ENCODE results near the gene MYL9. TPM values are rescaled to one million over a fixed set of nuclear protein-coding genes. Genes with fewer than 3 reads are reported as not detected.

The MYL9 gene
- total RNA-seq, 3 donors from 2014 or later (not counting 1 experiment from before 2014, with no cell fraction given), result 2.7 to 13.5 (median 2.7) TPM

- Histone ChIP-seq H3K36me3 (ENCODE audit: control insufficient read depth, insufficient read depth, low read length) (no peaks in the 10 kb centered on the region), H3K4me3 (ENCODE audit: low read length) (no peak overlapping the region), H3K27ac (ENCODE audit: low read length) (peak overlapping the region; percentile 71), H3K9me3 (ENCODE audit: control insufficient read depth, insufficient read depth, low read length) (peaks cover 26% of the 10 kb centered on the region), H3K4me1 (ENCODE audit: control insufficient read depth, insufficient read depth, low read length) (peaks cover 16% of the 10 kb centered on the region), H3K27me3 (ENCODE audit: control insufficient read depth, insufficient read depth, low read length) (no peaks in the 10 kb centered on the region)
- no peak for TF ChIP-seq CTCF (IDR thresholded peaks at IDR 0.05)
- H3K9me3 Mint-ChIP-seq, result peaks cover 3 to 8% of the 10 kb centered on the region in 2 donors
- no peak overlapping the region for H3K4me3 Mint-ChIP-seq
- H3K27me3 Mint-ChIP-seq (ENCODE audit: low read depth in 2 of 2), result no peaks in the 10 kb centered on the region
- intact Hi-C loops (cut with micrococcal nuclease), result loop anchor here (10.0 kb wide), 1 partner anchor 369 kb away; no protein-coding TSS in a partner anchor
- 100% methylated on average over 2 of the region's 3 CpGs for WGBS (ENCODE audit: insufficient coverage)
- H3K36me3 Mint-ChIP-seq, result no peaks in the 10 kb centered on the region
- ATAC-seq, result no peak
- peaks cover 19 to 20% of the 10 kb centered on the region in 2 donors for H3K4me1 Mint-ChIP-seq
- no peak for DNase-seq
- H3K27ac Mint-ChIP-seq, result peak overlapping the region; percentile 86 to 90
These were observed 24.2 kb downstream of the MYL9 start for GRCh38 chr20:36565520-36565919.

DNA sequence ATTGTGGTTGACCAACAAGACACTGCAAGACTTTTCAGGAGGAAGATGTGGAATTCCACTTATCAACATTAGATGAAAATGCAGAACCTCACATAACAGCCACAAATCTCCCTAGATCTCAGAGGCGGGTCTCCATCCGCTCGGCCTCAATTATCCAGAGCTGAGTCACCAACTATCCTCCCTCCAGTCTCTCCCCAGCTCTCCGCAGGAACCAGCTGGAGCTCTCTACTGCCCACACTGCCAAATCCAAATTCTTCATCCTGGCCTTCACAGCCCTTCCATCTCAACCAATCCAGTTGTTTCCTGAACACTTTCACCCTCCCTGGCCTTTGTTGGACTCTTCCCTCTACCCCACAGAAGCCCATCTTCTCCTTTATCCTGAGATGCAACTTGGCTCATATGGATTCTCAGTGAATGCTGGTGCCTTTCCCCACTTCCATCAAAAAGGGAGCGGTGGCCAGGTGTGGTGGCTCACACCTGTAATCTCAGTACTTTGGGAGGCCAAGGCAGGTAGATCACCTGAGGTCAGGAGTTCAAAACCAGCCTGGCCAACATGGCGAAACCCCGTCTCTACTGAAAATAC lies 28.6 kb downstream of the MYL9 start:
- no peak for DNase-seq
- Mint-ChIP-seq H3K4me3 (no peak overlapping the region), H3K4me1 (peaks cover 19 to 22% of the 10 kb centered on the region in 2 donors), H3K36me3 (no peaks in the 10 kb centered on the region), H3K27me3 (ENCODE audit: low read depth in 2 of 2) (no peaks in the 10 kb centered on the region), H3K9me3 (no peaks in the 10 kb centered on the region), H3K27ac (peak overlapping the region in 1 of 2 donors; percentile 19)
- no peak for ATAC-seq
- WGBS (ENCODE audit: insufficient coverage), result 94% methylated on average over 7 of the region's 7 CpGs
- Histone ChIP-seq H3K36me3 (ENCODE audit: control insufficient read depth, insufficient read depth, low read length) (no peaks in the 10 kb centered on the region), H3K4me1 (ENCODE audit: control insufficient read depth, insufficient read depth, low read length) (peaks cover 19% of the 10 kb centered on the region), H3K27ac (ENCODE audit: low read length) (no peak overlapping the region), H3K9me3 (ENCODE audit: control insufficient read depth, insufficient read depth, low read length) (peaks cover 12% of the 10 kb centered on the region), H3K27me3 (ENCODE audit: control insufficient read depth, insufficient read depth, low read length) (no peaks in the 10 kb centered on the region), H3K4me3 (ENCODE audit: low read length) (no peak overlapping the region)
- no peak for TF ChIP-seq CTCF (IDR thresholded peaks at IDR 0.05)
- intact Hi-C loops (cut with micrococcal nuclease), result loop anchor here (5.0 to 10.0 kb wide), 2 partner anchors 77 to 365 kb away; partner anchors contain the start of gene SLA2

DNA sequence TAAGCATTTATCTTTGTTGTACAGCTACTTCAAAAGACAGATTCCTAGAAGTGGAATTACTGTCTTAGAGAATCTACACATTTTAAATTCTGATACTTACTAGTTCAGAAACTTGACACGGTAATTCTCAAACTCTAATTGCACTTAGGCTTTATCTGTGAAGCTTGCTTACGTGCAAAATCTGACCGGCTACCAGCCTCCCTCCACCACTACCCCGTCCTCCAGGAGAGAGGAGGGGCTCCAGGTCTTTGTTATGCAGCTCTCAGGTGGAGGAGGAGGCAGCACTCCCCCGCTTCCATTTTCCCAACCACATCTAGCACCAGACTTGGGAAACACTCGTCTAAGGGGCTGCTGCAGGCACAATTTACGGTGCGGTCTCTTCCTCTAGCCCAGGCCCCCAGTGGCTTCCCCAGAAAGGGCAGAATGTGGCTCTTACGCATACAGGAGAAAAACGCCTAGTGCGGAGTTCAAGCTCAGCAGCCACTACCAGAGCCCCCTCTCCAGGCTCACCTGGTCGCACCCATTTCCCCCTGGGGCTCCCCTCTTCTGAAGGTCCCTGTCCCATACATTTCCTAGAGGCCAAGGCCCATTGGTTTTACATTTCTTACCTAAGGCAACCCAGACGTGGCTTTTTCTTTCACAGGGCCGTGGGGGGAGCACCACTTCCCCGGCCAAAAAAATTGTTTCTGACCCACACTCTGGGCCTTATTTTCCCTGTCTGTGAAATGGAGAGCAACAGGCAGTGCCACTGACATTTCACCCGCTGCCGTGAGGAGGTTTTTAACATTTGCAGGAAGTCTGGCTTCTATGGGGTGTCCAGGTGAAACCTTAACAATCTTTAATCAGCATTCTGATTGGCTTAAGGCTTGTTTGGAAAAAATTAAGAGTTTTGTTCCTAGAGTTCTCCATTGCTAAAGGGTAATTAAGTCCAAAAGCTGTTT lies 30.5 kb downstream of the MYL9 start:
- no peak for ATAC-seq
- intact Hi-C loops (cut with micrococcal nuclease), result loop anchor here (1.0 to 5.0 kb wide), 2 partner anchors 33 to 75 kb away; partner anchors contain the start of genes RAB5IF and SLA2
- no peaks in the 10 kb centered on the region for H3K9me3 Mint-ChIP-seq
- peak in 1 of 2 donors; percentile 39 for DNase-seq
- H3K27ac ChIP-seq (ENCODE audit: low read length), result peak overlapping the region; percentile 98
- H3K36me3 Mint-ChIP-seq, result no peaks in the 10 kb centered on the region
- H3K4me1 Mint-ChIP-seq, result peaks cover 28 to 31% of the 10 kb centered on the region in 2 donors
- no peak overlapping the region for H3K4me3 ChIP-seq (ENCODE audit: low read length)
- WGBS (ENCODE audit: insufficient coverage), result 55% methylated on average over 17 of the region's 17 CpGs
- H3K27me3 Mint-ChIP-seq (ENCODE audit: low read depth in 2 of 2), result no peaks in the 10 kb centered on the region
- H3K27me3 ChIP-seq (ENCODE audit: control insufficient read depth, insufficient read depth, low read length), result no peaks in the 10 kb centered on the region
- no peaks in the 10 kb centered on the region for H3K36me3 ChIP-seq (ENCODE audit: control insufficient read depth, insufficient read depth, low read length)
- H3K9me3 ChIP-seq (ENCODE audit: control insufficient read depth, insufficient read depth, low read length), result no peaks in the 10 kb centered on the region
- peak overlapping the region; percentile 86 for H3K4me3 Mint-ChIP-seq
- H3K4me1 ChIP-seq (ENCODE audit: control insufficient read depth, insufficient read depth, low read length), result peaks cover 23% of the 10 kb centered on the region
- TF ChIP-seq CTCF (IDR thresholded peaks at IDR 0.05), result no peak
- H3K27ac Mint-ChIP-seq, result peak overlapping the region; percentile 90 to 93
